ENCODE measurements around the gene HMGN2.

DNA sequence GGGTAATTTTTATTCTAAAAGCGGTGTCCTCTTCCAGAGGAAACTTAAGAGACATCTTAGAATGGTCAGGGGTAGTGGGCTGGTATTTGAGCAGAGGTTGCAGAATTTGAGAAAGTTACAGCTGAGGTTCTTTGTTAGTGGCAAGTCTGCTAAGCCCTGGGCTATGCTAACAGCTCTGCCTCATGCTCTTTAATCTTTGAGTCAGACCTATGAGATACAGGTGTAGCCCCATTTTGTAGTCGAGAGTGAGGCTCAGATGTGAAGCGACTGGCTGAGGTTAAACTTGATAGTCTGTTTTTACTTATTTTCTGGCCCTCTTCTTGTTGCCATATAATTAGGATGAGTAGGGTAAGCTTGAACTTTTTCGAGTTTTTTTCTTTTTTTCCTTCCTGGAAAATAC is 4.7 kb downstream of the HMGN2 start:
- TF ChIP-seq POLR2A (IDR thresholded peaks at IDR 0.05): no peak
- TF ChIP-seq, protein P1, sequence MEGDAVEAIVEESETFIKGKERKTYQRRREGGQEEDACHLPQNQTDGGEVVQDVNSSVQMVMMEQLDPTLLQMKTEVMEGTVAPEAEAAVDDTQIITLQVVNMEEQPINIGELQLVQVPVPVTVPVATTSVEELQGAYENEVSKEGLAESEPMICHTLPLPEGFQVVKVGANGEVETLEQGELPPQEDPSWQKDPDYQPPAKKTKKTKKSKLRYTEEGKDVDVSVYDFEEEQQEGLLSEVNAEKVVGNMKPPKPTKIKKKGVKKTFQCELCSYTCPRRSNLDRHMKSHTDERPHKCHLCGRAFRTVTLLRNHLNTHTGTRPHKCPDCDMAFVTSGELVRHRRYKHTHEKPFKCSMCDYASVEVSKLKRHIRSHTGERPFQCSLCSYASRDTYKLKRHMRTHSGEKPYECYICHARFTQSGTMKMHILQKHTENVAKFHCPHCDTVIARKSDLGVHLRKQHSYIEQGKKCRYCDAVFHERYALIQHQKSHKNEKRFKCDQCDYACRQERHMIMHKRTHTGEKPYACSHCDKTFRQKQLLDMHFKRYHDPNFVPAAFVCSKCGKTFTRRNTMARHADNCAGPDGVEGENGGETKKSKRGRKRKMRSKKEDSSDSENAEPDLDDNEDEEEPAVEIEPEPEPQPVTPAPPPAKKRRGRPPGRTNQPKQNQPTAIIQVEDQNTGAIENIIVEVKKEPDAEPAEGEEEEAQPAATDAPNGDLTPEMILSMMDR (IDR thresholded peaks at IDR 0.05): no peak

All from testis (tissue), 2 donors.